H1 (cell line): Measurements from ENCODE around the gene UMAD1. TPM values are rescaled to one million over a fixed set of nuclear protein-coding genes. Genes with fewer than 3 reads are reported as not detected.

ENCODE experiments used
- BACH1 ChIP-seq: IDR thresholded peaks from 2 replicates; pipeline ENCODE4 v1.6.1; 2012; ENCODE audit warnings: low read length, improper control_type of control experiment
- CHD1 ChIP-seq: IDR thresholded peaks from 2 replicates; pipeline ENCODE4 v1.6.1; 2012; ENCODE audit warnings: low read depth, low read length, improper control_type of control experiment
- NRF1 ChIP-seq: IDR thresholded peaks from 2 replicates; pipeline ENCODE4 v1.6.1; 2011; ENCODE audit warnings: mild to moderate bottlenecking, low read depth, low read length, improper control_type of control experiment
- RAD21 ChIP-seq, 2 experiments: IDR thresholded peaks in 1 of 2; conservative IDR thresholded peaks in 1 of 2; 2 replicates each; pipeline ENCODE4 v1.6.1; 2011; ENCODE audit warnings: low read depth in 2 of 2, low read length in 2 of 2, improper control_type of control experiment in 1 of 2, inconsistent platforms in 1 of 2, mild to moderate bottlenecking in 1 of 2, moderate library complexity in 1 of 2
- SIRT6 ChIP-seq: IDR thresholded peaks from one replicate; pipeline ENCODE4 v1.7.1; 2012; ENCODE audit warnings: low read length, inconsistent platforms
- SP2 ChIP-seq: IDR thresholded peaks from 2 replicates; pipeline ENCODE4 v1.6.1; 2012; ENCODE audit warnings: mild to moderate bottlenecking, low read length, inconsistent platforms
- TAF1 ChIP-seq: IDR thresholded peaks from 2 replicates; pipeline ENCODE4 v1.6.1; 2011; ENCODE audit warnings: mild to moderate bottlenecking, low read depth, low read length
- polyA plus RNA-seq, 7 experiments: library from polyadenylated mRNA; depleted of rRNA in 3 of 7; stranded (reverse) in 5 of 7; unstranded in 2 of 7; fragments of >200 nt in 5 of 7; fragments of 200-250 nt in 2 of 7; gene quantifications; 1 replicate in 5 of 7; 2 replicates in 1 of 7; 4 replicates in 1 of 7; pipeline versions ENCODE4 v1.2.1 to v1.2.3, GENCODE V29; 2011 to 2013; ENCODE audit warnings: missing spikeins in 2 of 7, mixed read lengths in 2 of 7
- total RNA-seq: library from RNA; stranded (reverse); fragmentation: NEBNext Ultra II Directional; extraction: Animal tissue kit (Norgen Biotek cat#: 25700); gene quantifications from 2 replicates; pipeline ENCODE4 v1.2.1, GENCODE V29; 2021

The UMAD1 gene
- total and polyA plus RNA-seq, 2 of the 8 experiments (the other 6 are each of a cell fraction or from before 2014, with no cell fraction given): 10.4 to 12.3 TPM

GRCh38 chr7:7765422-7765821 is 124.9 kb downstream of the UMAD1 start (continued):
- TF ChIP-seq SP2 (no peak), SIRT6 (no peak), RAD21 (IDR thresholded peaks at IDR 0.05 in 1 of 2, conservative IDR thresholded peaks at IDR 0.05 in 1 of 2; ENCODE audit: low read depth in 2 of 2, low read length in 2 of 2) (no peak), BACH1 (no peak), CHD1 (no peak), TAF1 (no peak), NRF1 (no peak)
